ENCODE data around the gene TRAPPC11. TPM values are rescaled to one million over a fixed set of nuclear protein-coding genes. Genes with fewer than 3 reads are reported as not detected.

The TRAPPC11 gene
- total RNA-seq, 3 donors from 2014 or later, result 27.7 to 35.8 (median 34.3) TPM

DNA sequence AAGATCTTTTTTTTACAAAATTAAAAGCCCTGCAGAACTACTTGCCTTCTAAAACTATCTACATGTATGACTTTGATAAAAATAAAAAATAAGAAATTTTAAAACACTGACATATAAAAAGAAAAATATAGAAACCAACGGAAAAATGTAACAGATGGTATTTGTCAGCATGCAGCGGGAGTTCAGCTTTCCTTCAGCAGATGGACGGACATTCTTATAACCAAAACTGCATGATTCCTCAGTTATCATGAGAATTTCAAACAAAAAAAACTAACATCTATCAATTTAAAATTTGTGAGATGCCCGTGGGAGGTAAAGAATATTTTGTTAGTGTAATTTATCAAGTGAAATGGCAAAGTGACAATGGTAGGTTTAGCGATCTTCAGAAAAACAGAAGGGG is 23.4 kb upstream of the TRAPPC11 start:
- DNase-seq (no peak), ATAC-seq (no peak)
- H3K36me3 ChIP-seq (ENCODE audit: low read depth), result no peaks in the 10 kb centered on the region
- H3K4me1 ChIP-seq (ENCODE audit: low read depth), result no peaks in the 10 kb centered on the region
- no peaks in the 10 kb centered on the region for H3K9me3 ChIP-seq
- TF ChIP-seq, protein P1, sequence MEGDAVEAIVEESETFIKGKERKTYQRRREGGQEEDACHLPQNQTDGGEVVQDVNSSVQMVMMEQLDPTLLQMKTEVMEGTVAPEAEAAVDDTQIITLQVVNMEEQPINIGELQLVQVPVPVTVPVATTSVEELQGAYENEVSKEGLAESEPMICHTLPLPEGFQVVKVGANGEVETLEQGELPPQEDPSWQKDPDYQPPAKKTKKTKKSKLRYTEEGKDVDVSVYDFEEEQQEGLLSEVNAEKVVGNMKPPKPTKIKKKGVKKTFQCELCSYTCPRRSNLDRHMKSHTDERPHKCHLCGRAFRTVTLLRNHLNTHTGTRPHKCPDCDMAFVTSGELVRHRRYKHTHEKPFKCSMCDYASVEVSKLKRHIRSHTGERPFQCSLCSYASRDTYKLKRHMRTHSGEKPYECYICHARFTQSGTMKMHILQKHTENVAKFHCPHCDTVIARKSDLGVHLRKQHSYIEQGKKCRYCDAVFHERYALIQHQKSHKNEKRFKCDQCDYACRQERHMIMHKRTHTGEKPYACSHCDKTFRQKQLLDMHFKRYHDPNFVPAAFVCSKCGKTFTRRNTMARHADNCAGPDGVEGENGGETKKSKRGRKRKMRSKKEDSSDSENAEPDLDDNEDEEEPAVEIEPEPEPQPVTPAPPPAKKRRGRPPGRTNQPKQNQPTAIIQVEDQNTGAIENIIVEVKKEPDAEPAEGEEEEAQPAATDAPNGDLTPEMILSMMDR (IDR thresholded peaks at IDR 0.05), result no peak
- no peak overlapping the region for H3K4me3 ChIP-seq
- intact Hi-C loops (cut with DNase I, micrococcal nuclease), result no loop called here

- no peak overlapping the region for H3K4me3 ChIP-seq
- TF ChIP-seq, protein P1 (IDR thresholded peaks at IDR 0.05), result no peak
- no peaks in the 10 kb centered on the region for H3K9me3 ChIP-seq
- H3K4me1 ChIP-seq (ENCODE audit: low read depth), result no peaks in the 10 kb centered on the region
- no peaks in the 10 kb centered on the region for H3K36me3 ChIP-seq (ENCODE audit: low read depth)
- ATAC-seq, result peak; percentile 94
- DNase-seq, result peak in 1 of 3 donors; percentile 57
- intact Hi-C loops (cut with DNase I, micrococcal nuclease), result no loop called here
Observed at GRCh38 chr4:183636503-183636902, 22.6 kb upstream of the TRAPPC11 start.

DNA sequence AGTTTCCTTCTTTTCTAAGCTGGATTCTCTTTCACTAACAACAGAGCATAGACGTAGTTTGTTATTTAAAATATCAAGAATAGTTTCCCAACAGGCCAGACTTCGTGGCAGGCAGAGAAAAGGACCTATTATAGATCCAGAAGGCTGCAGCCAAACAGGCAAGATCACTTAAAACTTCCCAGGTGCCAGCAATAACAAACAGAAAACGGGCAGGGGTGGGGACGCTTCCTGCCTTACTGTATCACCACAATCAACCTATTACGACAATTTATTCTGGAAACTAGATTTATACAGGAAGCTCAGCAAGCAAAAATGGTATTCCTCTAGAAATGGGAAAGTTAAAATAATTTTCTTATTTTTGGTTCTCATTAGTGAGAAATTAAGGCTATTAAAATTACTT is 22.2 kb upstream of the TRAPPC11 start:
- no peak overlapping the region for H3K4me3 ChIP-seq
- TF ChIP-seq, protein P1 (IDR thresholded peaks at IDR 0.05), result no peak
- ATAC-seq (peak; percentile 77), DNase-seq (peak in 1 of 3 donors; percentile 57)
- H3K36me3 ChIP-seq (ENCODE audit: low read depth), result no peaks in the 10 kb centered on the region
- no peaks in the 10 kb centered on the region for H3K4me1 ChIP-seq (ENCODE audit: low read depth)
- intact Hi-C loops (cut with DNase I, micrococcal nuclease), result no loop called here
- no peaks in the 10 kb centered on the region for H3K9me3 ChIP-seq

DNA sequence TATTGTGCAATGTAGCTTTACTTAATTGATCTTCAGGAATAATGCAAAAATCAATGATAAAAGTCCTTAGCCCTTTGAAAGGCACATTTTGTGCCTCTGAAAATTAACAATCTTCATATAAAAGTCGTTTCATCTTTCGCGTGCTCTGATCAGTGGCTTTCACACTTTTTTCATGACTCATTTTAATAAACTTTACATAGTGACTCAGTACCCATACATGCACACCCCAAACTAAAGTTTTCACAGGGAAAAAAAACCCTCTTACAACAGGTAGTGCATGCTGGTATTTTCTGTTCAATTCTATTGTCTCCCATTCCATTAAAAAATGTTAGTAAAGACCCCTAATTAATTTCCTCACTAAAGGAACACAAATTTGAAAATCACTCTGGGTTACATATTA is 21.6 kb upstream of the TRAPPC11 start:
- intact Hi-C loops (cut with DNase I, micrococcal nuclease), result no loop called here
- Histone ChIP-seq H3K4me3 (no peak overlapping the region), H3K4me1 (ENCODE audit: low read depth) (no peaks in the 10 kb centered on the region), H3K9me3 (no peaks in the 10 kb centered on the region), H3K36me3 (ENCODE audit: low read depth) (no peaks in the 10 kb centered on the region)
- peak; percentile 47 for ATAC-seq
- DNase-seq, result no peak
- TF ChIP-seq, protein P1 (IDR thresholded peaks at IDR 0.05), result no peak

- TF ChIP-seq, protein P1 (IDR thresholded peaks at IDR 0.05), result no peak
- Histone ChIP-seq H3K36me3 (ENCODE audit: low read depth) (no peaks in the 10 kb centered on the region), H3K9me3 (no peaks in the 10 kb centered on the region), H3K4me3 (no peak overlapping the region), H3K4me1 (ENCODE audit: low read depth) (no peaks in the 10 kb centered on the region)
- ATAC-seq, result no peak
- no peak for DNase-seq
- intact Hi-C loops (cut with DNase I, micrococcal nuclease), result no loop called here
Observed at GRCh38 chr4:183638436-183638835, 20.7 kb upstream of the TRAPPC11 start.

- Histone ChIP-seq H3K36me3 (ENCODE audit: low read depth) (no peaks in the 10 kb centered on the region), H3K9me3 (no peaks in the 10 kb centered on the region), H3K4me1 (ENCODE audit: low read depth) (no peaks in the 10 kb centered on the region), H3K4me3 (no peak overlapping the region)
- TF ChIP-seq, protein P1 (IDR thresholded peaks at IDR 0.05), result no peak
- intact Hi-C loops (cut with DNase I, micrococcal nuclease), result no loop called here
- ATAC-seq (no peak), DNase-seq (no peak)
Observed at GRCh38 chr4:183639291-183639690, 19.8 kb upstream of the TRAPPC11 start.

All from mucosa of descending colon (tissue), 3 donors.